Panc1 (cell line): ENCODE measurements around the gene CCDC192. TPM values are rescaled to one million over a fixed set of nuclear protein-coding genes. Genes with fewer than 3 reads are reported as not detected.

ENCODE experiments used
- ATAC-seq: fragments of 200-7000 bp; cut with Tn5 transposase; 2 replicates; pipeline ENCODE4 v1.9.1; 2020; ENCODE audit warnings: mild to moderate bottlenecking, moderate library complexity
- BruUV-seq: library from RNA; stranded (reverse); fragments of 400-500 nt; replicated peaks from 2 replicates; lab custom pipeline; 2021; lab: Mats Ljungman, UMichigan
- CTCF ChIA-PET: fragments of 300-600 bp; sonication (Branson Sonifier 250); formaldehyde crosslinking; loops from one replicate; lab custom pipeline; 2022; ENCODE audit warnings: antibody characterized with exemption; lab: Charles Lee
- POLR2A ChIA-PET: fragments of 300-600 bp; sonication (Branson Sonifier 250); formaldehyde crosslinking; loops from one replicate; lab custom pipeline; 2022; ENCODE audit warnings: antibody characterized with exemption; lab: Charles Lee
- DNase-seq: peaks from one replicate; pipeline ENCODE4 v3.0.0-alpha.2; 2010; ENCODE audit warnings: low read depth, low spot score
- H3K27ac ChIP-seq: 2 replicates; pipeline ENCODE4 v1.5.1; 2011; ENCODE audit warnings: mild to moderate bottlenecking, low read length, inconsistent platforms
- H3K27me3 ChIP-seq: fragments of 200-500 bp; sonication (Bioruptor generic); 2 replicates; pipeline ENCODE4 v1.6.0; 2014; ENCODE audit warnings: low read length, inconsistent platforms; ENCODE audit not compliant: control insufficient read depth, insufficient read depth
- H3K36me3 ChIP-seq: fragments of 200-500 bp; sonication (Bioruptor generic); 2 replicates; pipeline ENCODE4 v1.5.1; 2014; ENCODE audit warnings: inconsistent platforms, mild to moderate bottlenecking, low read length, moderate library complexity; ENCODE audit not compliant: control insufficient read depth, insufficient read depth
- H3K4me1 ChIP-seq: 2 replicates; pipeline ENCODE4 v1.5.1; 2011; ENCODE audit warnings: inconsistent platforms, mild to moderate bottlenecking, low read length, moderate library complexity; ENCODE audit not compliant: control insufficient read depth, insufficient read depth
- H3K4me3 ChIP-seq, 2 experiments: 2 replicates each; pipeline ENCODE4 v1.5.1; 2011 to 2012; ENCODE audit warnings: low read depth in 2 of 2, low read length in 2 of 2, mild to moderate bottlenecking in 2 of 2, inconsistent platforms in 1 of 2, moderate library complexity in 1 of 2
- H3K9me3 ChIP-seq: fragments of 200-500 bp; sonication (Bioruptor generic); 2 replicates; pipeline ENCODE4 v1.5.1; 2014; ENCODE audit warnings: low read depth, mild to moderate bottlenecking, inconsistent platforms, low read length, moderate library complexity; ENCODE audit not compliant: control insufficient read depth, insufficient read depth
- POLR2AphosphoS5 ChIP-seq: IDR thresholded peaks from 2 replicates; pipeline ENCODE4 v1.6.1; 2012; ENCODE audit warnings: mild to moderate bottlenecking, low read depth, low read length, moderate library complexity
- SIN3A ChIP-seq: IDR thresholded peaks from 2 replicates; pipeline ENCODE4 v1.6.1; 2012; ENCODE audit warnings: low read depth, mild to moderate bottlenecking, low read length, moderate library complexity, borderline replicate concordance; ENCODE audit not compliant: insufficient read depth
- TCF7L2 ChIP-seq: IDR thresholded peaks from 2 replicates; pipeline ENCODE4 v1.6.1; 2011; ENCODE audit warnings: mild to moderate bottlenecking, low read depth, low read length, inconsistent platforms
- in situ Hi-C: cut with HindIII; loops from 2 replicates; pipeline ENCODE4 v1.10.0; 2016; ENCODE audit warnings: low sequenced_read_pairs, low pct_unique_long_range_greater_than_20kb
- intact Hi-C: fragments of 100-400 bp; cut with micrococcal nuclease; formaldehyde crosslinking; loops from one replicate; pipeline ENCODE4 v1.10.0; 2022; ENCODE audit not compliant: unreplicated experiment
- total RNA-seq: library from RNA; stranded (reverse); gene quantifications from one replicate; pipeline ENCODE4 v1.2.1, GENCODE V29; 2021; ENCODE audit not compliant: unreplicated experiment
- TF ChIP-seq, protein P1 (sequence below): fragments of 450-650 bp; IDR thresholded peaks from 2 replicates; pipeline ENCODE4 v1.5.1; 2017; ENCODE audit warnings: mild to moderate bottlenecking
- TF ChIP-seq, protein P2 (sequence below), 2 experiments: IDR thresholded peaks; 2 replicates each; pipeline ENCODE4 v1.6.1; 2011 to 2012; ENCODE audit warnings: low read depth in 2 of 2, control low read depth in 1 of 2, low read length in 1 of 2, mild to moderate bottlenecking in 1 of 2, moderate library complexity in 1 of 2; ENCODE audit not compliant: insufficient read depth in 1 of 2

Gene CCDC192
- total RNA-seq, 1 experiment from 2014 or later, result not detected

DNA sequence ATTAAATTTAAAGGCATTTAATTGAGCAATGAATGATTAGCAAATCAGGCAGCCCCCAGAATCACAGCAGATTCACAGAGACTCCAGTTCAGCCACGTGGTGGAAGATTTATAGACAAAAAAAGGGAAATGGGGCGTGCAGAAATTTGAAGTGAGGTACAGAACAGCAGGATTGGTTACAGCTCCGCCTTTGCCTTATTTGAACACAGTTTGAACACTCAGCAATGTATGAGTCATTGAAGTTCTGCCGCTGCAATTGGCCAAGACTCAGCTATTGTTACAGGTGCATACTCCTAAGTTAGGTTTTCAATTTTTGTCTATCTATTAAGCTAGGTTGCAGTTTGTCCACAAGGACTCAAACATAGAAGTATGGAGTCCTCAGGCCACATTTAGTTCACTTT lies 222.7 kb downstream of the CCDC192 start:
- Histone ChIP-seq H3K4me3 (no peak overlapping the region), H3K36me3 (no peaks in the 10 kb centered on the region), H3K27me3 (no peaks in the 10 kb centered on the region), H3K4me1 (no peaks in the 10 kb centered on the region), H3K27ac (no peak overlapping the region), H3K9me3 (no peaks in the 10 kb centered on the region)
- BruUV-seq, result no TSS peak
- no peak for ATAC-seq
- no peak for DNase-seq
- TF ChIP-seq, protein P1, sequence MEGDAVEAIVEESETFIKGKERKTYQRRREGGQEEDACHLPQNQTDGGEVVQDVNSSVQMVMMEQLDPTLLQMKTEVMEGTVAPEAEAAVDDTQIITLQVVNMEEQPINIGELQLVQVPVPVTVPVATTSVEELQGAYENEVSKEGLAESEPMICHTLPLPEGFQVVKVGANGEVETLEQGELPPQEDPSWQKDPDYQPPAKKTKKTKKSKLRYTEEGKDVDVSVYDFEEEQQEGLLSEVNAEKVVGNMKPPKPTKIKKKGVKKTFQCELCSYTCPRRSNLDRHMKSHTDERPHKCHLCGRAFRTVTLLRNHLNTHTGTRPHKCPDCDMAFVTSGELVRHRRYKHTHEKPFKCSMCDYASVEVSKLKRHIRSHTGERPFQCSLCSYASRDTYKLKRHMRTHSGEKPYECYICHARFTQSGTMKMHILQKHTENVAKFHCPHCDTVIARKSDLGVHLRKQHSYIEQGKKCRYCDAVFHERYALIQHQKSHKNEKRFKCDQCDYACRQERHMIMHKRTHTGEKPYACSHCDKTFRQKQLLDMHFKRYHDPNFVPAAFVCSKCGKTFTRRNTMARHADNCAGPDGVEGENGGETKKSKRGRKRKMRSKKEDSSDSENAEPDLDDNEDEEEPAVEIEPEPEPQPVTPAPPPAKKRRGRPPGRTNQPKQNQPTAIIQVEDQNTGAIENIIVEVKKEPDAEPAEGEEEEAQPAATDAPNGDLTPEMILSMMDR, result no peak
- TF ChIP-seq, protein P2, sequence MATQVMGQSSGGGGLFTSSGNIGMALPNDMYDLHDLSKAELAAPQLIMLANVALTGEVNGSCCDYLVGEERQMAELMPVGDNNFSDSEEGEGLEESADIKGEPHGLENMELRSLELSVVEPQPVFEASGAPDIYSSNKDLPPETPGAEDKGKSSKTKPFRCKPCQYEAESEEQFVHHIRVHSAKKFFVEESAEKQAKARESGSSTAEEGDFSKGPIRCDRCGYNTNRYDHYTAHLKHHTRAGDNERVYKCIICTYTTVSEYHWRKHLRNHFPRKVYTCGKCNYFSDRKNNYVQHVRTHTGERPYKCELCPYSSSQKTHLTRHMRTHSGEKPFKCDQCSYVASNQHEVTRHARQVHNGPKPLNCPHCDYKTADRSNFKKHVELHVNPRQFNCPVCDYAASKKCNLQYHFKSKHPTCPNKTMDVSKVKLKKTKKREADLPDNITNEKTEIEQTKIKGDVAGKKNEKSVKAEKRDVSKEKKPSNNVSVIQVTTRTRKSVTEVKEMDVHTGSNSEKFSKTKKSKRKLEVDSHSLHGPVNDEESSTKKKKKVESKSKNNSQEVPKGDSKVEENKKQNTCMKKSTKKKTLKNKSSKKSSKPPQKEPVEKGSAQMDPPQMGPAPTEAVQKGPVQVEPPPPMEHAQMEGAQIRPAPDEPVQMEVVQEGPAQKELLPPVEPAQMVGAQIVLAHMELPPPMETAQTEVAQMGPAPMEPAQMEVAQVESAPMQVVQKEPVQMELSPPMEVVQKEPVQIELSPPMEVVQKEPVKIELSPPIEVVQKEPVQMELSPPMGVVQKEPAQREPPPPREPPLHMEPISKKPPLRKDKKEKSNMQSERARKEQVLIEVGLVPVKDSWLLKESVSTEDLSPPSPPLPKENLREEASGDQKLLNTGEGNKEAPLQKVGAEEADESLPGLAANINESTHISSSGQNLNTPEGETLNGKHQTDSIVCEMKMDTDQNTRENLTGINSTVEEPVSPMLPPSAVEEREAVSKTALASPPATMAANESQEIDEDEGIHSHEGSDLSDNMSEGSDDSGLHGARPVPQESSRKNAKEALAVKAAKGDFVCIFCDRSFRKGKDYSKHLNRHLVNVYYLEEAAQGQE (IDR thresholded peaks at IDR 0.05; ENCODE audit: insufficient read depth in 1 of 2, low read depth in 2 of 2, low read length in 1 of 2), result no peak
- TF ChIP-seq SIN3A (no peak), POLR2AphosphoS5 (no peak), TCF7L2 (no peak)
- in situ Hi-C loops (no loop called here), intact Hi-C loops (no loop called here)
- ChIA-PET POLR2A (interaction anchor here (0.5 kb wide), 1 partner anchor 12 kb away, joined by 14 read pairs; no protein-coding TSS in a partner anchor), CTCF (no interaction called here)

DNA sequence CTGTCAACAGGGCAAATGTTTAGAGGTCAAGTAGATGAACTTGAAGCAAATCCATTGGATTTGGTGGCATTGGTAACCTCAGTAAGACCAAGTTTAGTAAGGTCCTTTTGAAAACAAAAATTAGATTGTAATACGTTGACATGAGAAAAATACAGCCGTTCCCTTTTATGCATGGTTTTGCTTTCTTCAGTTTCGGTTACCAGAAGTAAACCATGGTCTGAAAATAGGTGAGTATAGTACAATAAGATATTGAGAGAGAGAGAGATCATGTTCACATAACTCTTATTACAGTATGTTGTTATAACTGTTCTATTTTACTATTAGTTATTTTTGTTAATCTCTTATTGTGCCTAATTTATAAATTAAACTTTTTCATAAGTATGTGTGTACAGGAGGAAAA lies 223.8 kb downstream of the CCDC192 start:
- ATAC-seq, result no peak
- POLR2A ChIA-PET, result no interaction called here
- no peaks in the 10 kb centered on the region for H3K9me3 ChIP-seq
- TF ChIP-seq TCF7L2 (no peak), POLR2AphosphoS5 (no peak), SIN3A (no peak)
- TF ChIP-seq, protein P1, result no peak
- TF ChIP-seq, protein P2 (IDR thresholded peaks at IDR 0.05; ENCODE audit: insufficient read depth in 1 of 2, low read depth in 2 of 2, low read length in 1 of 2), result no peak
- no peak overlapping the region for H3K27ac ChIP-seq
- H3K4me1 ChIP-seq, result no peaks in the 10 kb centered on the region
- H3K27me3 ChIP-seq, result no peaks in the 10 kb centered on the region
- no peak for DNase-seq
- CTCF ChIA-PET, result no interaction called here
- BruUV-seq, result no TSS peak
- no peak overlapping the region for H3K4me3 ChIP-seq
- intact Hi-C loops (no loop called here), in situ Hi-C loops (no loop called here)
- no peaks in the 10 kb centered on the region for H3K36me3 ChIP-seq
